ENCODE results near the gene CCDC102B.
A peak's percentile ranks its signal among the peaks of the same experiment; 100 is the strongest.
"Not testable (repeated sequence)": the region's sequence is repeated elsewhere in the genome, so short reads cannot be mapped to it uniquely, and the experiment has no call there.

Gene CCDC102B

GRCh38 chr18:68780802-68781635, 16.9 kb upstream of the CCDC102B start:
- ATAC-seq (ENCODE audit: low read depth) (no peak), DNase-seq (ENCODE audit: low spot score) (no peak)
- H3K36me3 ChIP-seq (ENCODE audit: low read depth) = no peaks in the 10 kb centered on the region
- no peaks in the 10 kb centered on the region for H3K9me3 ChIP-seq (ENCODE audit: severe bottlenecking)
- no peak overlapping the region for H3K27ac ChIP-seq (ENCODE audit: poor library complexity, severe bottlenecking)
- H3K4me1 ChIP-seq (ENCODE audit: insufficient read depth, poor library complexity, severe bottlenecking) = peaks cover 5% of the 10 kb centered on the region
- no peak overlapping the region for H3K4me3 ChIP-seq (ENCODE audit: severe bottlenecking)
- TF ChIP-seq CTCF (IDR thresholded peaks at IDR 0.05; ENCODE audit: poor library complexity, severe bottlenecking) = no peak
- no peaks in the 10 kb centered on the region for H3K27me3 ChIP-seq (ENCODE audit: insufficient read depth, poor library complexity, severe bottlenecking)

- TF ChIP-seq CTCF (IDR thresholded peaks at IDR 0.05; ENCODE audit: poor library complexity, severe bottlenecking) = no peak
- no peaks in the 10 kb centered on the region for H3K36me3 ChIP-seq (ENCODE audit: low read depth)
- no peaks in the 10 kb centered on the region for H3K9me3 ChIP-seq (ENCODE audit: severe bottlenecking)
- ATAC-seq (ENCODE audit: low read depth) (no peak), DNase-seq (ENCODE audit: low spot score) (no peak)
- no peak overlapping the region for H3K4me3 ChIP-seq (ENCODE audit: severe bottlenecking)
- peaks cover 5% of the 10 kb centered on the region for H3K4me1 ChIP-seq (ENCODE audit: insufficient read depth, poor library complexity, severe bottlenecking)
- H3K27ac ChIP-seq (ENCODE audit: poor library complexity, severe bottlenecking) = no peak overlapping the region
- no peaks in the 10 kb centered on the region for H3K27me3 ChIP-seq (ENCODE audit: insufficient read depth, poor library complexity, severe bottlenecking)
Observed at GRCh38 chr18:68783506-68783905, 14.4 kb upstream of the CCDC102B start.

GRCh38 chr18:68784071-68784470, 13.8 kb upstream of the CCDC102B start:
- DNase-seq (ENCODE audit: low spot score) = no peak
- no peak for ATAC-seq (ENCODE audit: low read depth)
- Histone ChIP-seq H3K4me1 (ENCODE audit: insufficient read depth, poor library complexity, severe bottlenecking) (peaks cover 5% of the 10 kb centered on the region), H3K36me3 (ENCODE audit: low read depth) (no peaks in the 10 kb centered on the region), H3K9me3 (ENCODE audit: severe bottlenecking) (no peaks in the 10 kb centered on the region), H3K27ac (ENCODE audit: poor library complexity, severe bottlenecking) (no peak overlapping the region), H3K27me3 (ENCODE audit: insufficient read depth, poor library complexity, severe bottlenecking) (no peaks in the 10 kb centered on the region), H3K4me3 (ENCODE audit: severe bottlenecking) (no peak overlapping the region)
- TF ChIP-seq CTCF (IDR thresholded peaks at IDR 0.05; ENCODE audit: poor library complexity, severe bottlenecking) = no peak

GRCh38 chr18:68790290-68790689, 7.6 kb upstream of the CCDC102B start:
- Histone ChIP-seq H3K4me3 (ENCODE audit: severe bottlenecking) (peak overlapping the region; percentile 17), H3K27ac (ENCODE audit: poor library complexity, severe bottlenecking) (peak overlapping the region; percentile 17)
- ATAC-seq (ENCODE audit: low read depth); H3K36me3 ChIP-seq (ENCODE audit: low read depth); H3K4me1 ChIP-seq (ENCODE audit: insufficient read depth, poor library complexity, severe bottlenecking); DNase-seq (ENCODE audit: low spot score); H3K27me3 ChIP-seq (ENCODE audit: insufficient read depth, poor library complexity, severe bottlenecking); H3K9me3 ChIP-seq (ENCODE audit: severe bottlenecking): not testable (repeated sequence)

- H3K4me3 ChIP-seq (ENCODE audit: severe bottlenecking) = no peak overlapping the region
- H3K4me1 ChIP-seq (ENCODE audit: insufficient read depth, poor library complexity, severe bottlenecking) = peaks cover 5% of the 10 kb centered on the region
- DNase-seq (ENCODE audit: low spot score) (no peak), ATAC-seq (ENCODE audit: low read depth) (no peak)
- H3K27me3 ChIP-seq (ENCODE audit: insufficient read depth, poor library complexity, severe bottlenecking) = no peaks in the 10 kb centered on the region
- H3K27ac ChIP-seq (ENCODE audit: poor library complexity, severe bottlenecking) = no peak overlapping the region
- no peak for TF ChIP-seq CTCF (IDR thresholded peaks at IDR 0.05; ENCODE audit: poor library complexity, severe bottlenecking)
- H3K9me3 ChIP-seq (ENCODE audit: severe bottlenecking) = no peaks in the 10 kb centered on the region
- no peaks in the 10 kb centered on the region for H3K36me3 ChIP-seq (ENCODE audit: low read depth)
Observed at GRCh38 chr18:68791801-68792200, 6.1 kb upstream of the CCDC102B start.

All from RWPE2 (cell line).